Measurements from ENCODE around the gene EHD4.

The EHD4 gene

DNA sequence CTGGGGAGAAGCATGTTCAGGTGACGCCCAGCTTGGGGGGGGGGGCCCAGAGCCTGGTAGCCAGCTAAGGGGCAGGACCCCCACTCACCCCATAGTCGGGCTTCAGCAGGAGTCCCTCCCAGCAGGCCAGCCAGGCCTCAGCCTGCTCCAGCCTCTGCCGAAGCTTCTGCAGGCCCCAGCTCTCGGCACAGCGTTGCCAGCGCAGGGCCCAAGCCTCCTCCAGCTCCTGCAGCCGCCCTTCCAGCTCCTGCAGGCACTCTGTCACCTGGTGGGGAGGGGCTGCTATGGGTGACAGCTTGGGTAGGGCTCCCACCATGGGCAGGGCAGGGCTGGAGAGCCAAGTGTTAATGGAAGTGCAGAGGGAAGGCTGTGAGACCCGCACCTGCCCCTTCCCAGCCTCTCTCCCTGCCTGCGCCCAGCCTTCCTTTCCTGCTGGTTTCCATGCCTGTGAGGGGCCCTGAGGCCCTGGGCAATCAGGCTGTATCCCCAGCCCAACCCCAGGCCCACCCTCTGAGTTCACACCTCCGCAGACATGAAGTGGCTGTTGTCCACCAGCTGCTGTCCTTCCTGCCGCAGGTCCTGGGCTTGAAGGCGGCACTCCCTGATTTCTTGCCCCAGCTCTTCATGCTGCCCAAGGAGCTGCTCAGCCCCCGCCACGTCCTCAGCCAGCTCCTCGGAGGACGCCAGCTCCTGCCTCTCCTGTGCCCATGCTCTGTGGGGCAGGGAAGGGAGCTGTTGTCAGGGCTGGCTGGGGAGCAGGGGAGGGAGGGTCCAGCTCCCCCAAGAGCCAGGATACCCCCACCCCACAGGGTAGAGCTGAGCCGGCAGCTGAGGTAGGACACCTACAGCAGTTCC lies 119.4 kb downstream of the EHD4 start:
- peak overlapping the region; percentile 40 for H2AFZ ChIP-seq (ENCODE audit: low read length)
- H3K9ac ChIP-seq (ENCODE audit: low read depth, low read length, poor library complexity): peak overlapping the region; percentile 68
- no peak for DNase-seq (ENCODE audit: low spot score)
- peaks cover 5 to 9% of the 10 kb centered on the region in 2 donors for H3K36me3 ChIP-seq (replicated peaks in 1 of 2; ENCODE audit: control insufficient read depth in 2 of 2, insufficient read depth in 2 of 2, low read length in 2 of 2)
- H3K23ac ChIP-seq (ENCODE audit: low read depth, low read length, poor library complexity): peak overlapping the region; percentile 70
- no peak overlapping the region for H2BK12ac ChIP-seq (ENCODE audit: low read length)
- H3K18ac ChIP-seq (ENCODE audit: low read length): peak overlapping the region; percentile 78
- no peak overlapping the region for H3K4me2 ChIP-seq (ENCODE audit: insufficient read depth, low read length, poor library complexity, severe bottlenecking)
- H3K9me3 ChIP-seq (replicated peaks in 1 of 2; ENCODE audit: control insufficient read depth in 2 of 2, insufficient read depth in 1 of 2, low read depth in 1 of 2, low read length in 2 of 2): no peaks in the 10 kb centered on the region
- H2BK120ac ChIP-seq (ENCODE audit: low read depth, low read length): no peak overlapping the region
- H3K4me3 ChIP-seq (ENCODE audit: low read length in 2 of 2): no peak overlapping the region
- peak overlapping the region; percentile 62 for H2BK5ac ChIP-seq (ENCODE audit: low read length)
- peaks cover 2% of the 10 kb centered on the region for H3K79me1 ChIP-seq (ENCODE audit: low read depth, low read length)
- H2BK15ac ChIP-seq (ENCODE audit: low read length): peak overlapping the region; percentile 66
- peaks cover 5 to 11% of the 10 kb centered on the region in 2 donors for H3K4me1 ChIP-seq (ENCODE audit: control insufficient read depth in 2 of 2, insufficient read depth in 1 of 2, low read depth in 1 of 2, low read length in 2 of 2)
- WGBS, 2 donors (ENCODE audit: extremely low coverage in 2 of 2, insufficient read length in 2 of 2, insufficient replicate concordance in 1 of 2): no CpG with 5 or more reads among the region's 17 CpGs
- H4K91ac ChIP-seq (ENCODE audit: low read depth, low read length, poor library complexity): peak overlapping the region; percentile 83
- H4K8ac ChIP-seq (ENCODE audit: low read depth, low read length): peak overlapping the region; percentile 79
- peak overlapping the region; percentile 92 for H2AK5ac ChIP-seq (ENCODE audit: low read depth, low read length)
- H3K4ac ChIP-seq (ENCODE audit: low read length): peak overlapping the region; percentile 10
- peak overlapping the region; percentile 92 for H3K14ac ChIP-seq (ENCODE audit: low read length)
- H3K27me3 ChIP-seq (ENCODE audit: control insufficient read depth in 3 of 3, insufficient read depth in 3 of 3, low read depth in 1 of 3, low read length in 3 of 3): no peaks in the 10 kb centered on the region
- H3K27ac ChIP-seq (replicated peaks; ENCODE audit: low read length): no peak overlapping the region

DNA sequence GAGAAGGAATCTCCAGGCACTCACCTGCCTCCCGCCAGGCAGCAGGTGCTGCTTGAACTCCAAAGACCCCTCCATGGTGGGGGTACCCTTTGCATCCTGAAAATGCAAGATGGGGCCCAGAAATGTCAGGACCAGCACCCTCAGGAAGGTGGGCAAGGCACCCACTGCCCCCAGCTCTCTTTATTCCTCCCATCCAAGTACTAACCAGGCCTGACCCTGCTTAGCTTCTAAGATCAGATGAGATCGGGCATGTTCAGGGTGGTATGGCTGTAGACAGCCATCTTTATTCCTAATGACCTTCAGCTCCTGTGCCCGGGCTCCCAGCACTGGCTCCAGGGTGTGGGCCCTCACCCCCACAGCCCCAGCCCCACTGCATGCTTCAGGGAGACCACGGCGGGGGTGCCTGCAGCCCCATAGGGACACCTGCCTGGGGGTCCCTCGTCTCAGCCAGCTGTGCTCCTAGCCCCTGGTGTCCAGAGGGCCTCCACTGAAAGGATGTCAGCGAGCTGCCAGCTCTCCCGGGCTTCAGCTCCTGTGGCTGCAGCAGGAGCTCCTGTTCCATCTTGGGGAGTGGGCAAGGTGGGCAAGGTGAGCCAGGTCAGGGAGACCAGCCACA lies 120.5 kb downstream of the EHD4 start:
- no peak overlapping the region for H2BK12ac ChIP-seq (ENCODE audit: low read length)
- H3K36me3 ChIP-seq (replicated peaks in 1 of 2; ENCODE audit: control insufficient read depth in 2 of 2, insufficient read depth in 2 of 2, low read length in 2 of 2): peaks cover 14 to 20% of the 10 kb centered on the region in 2 donors
- no peaks in the 10 kb centered on the region for H3K27me3 ChIP-seq (ENCODE audit: control insufficient read depth in 3 of 3, insufficient read depth in 3 of 3, low read depth in 1 of 3, low read length in 3 of 3)
- no peaks in the 10 kb centered on the region for H3K9me3 ChIP-seq (replicated peaks in 1 of 2; ENCODE audit: control insufficient read depth in 2 of 2, insufficient read depth in 1 of 2, low read depth in 1 of 2, low read length in 2 of 2)
- H3K4me2 ChIP-seq (ENCODE audit: insufficient read depth, low read length, poor library complexity, severe bottlenecking): no peak overlapping the region
- no peak overlapping the region for H4K91ac ChIP-seq (ENCODE audit: low read depth, low read length, poor library complexity)
- H2AK5ac ChIP-seq (ENCODE audit: low read depth, low read length): peak overlapping the region; percentile 19
- H3K4me1 ChIP-seq (ENCODE audit: control insufficient read depth in 2 of 2, insufficient read depth in 1 of 2, low read depth in 1 of 2, low read length in 2 of 2): peaks cover 5 to 11% of the 10 kb centered on the region in 2 donors
- no peak overlapping the region for H3K4ac ChIP-seq (ENCODE audit: low read length)
- H3K14ac ChIP-seq (ENCODE audit: low read length): no peak overlapping the region
- peak overlapping the region; percentile 62 for H2BK5ac ChIP-seq (ENCODE audit: low read length)
- H2BK120ac ChIP-seq (ENCODE audit: low read depth, low read length): no peak overlapping the region
- peak overlapping the region; percentile 64 for H2BK15ac ChIP-seq (ENCODE audit: low read length)
- WGBS, 2 donors (ENCODE audit: extremely low coverage in 2 of 2, insufficient read length in 2 of 2, insufficient replicate concordance in 1 of 2): no CpG with 5 or more reads among the region's 8 CpGs
- no peak overlapping the region for H2AFZ ChIP-seq (ENCODE audit: low read length)
- no peak overlapping the region for H3K27ac ChIP-seq (replicated peaks; ENCODE audit: low read length)
- H3K23ac ChIP-seq (ENCODE audit: low read depth, low read length, poor library complexity): peak overlapping the region; percentile 90
- H3K18ac ChIP-seq (ENCODE audit: low read length): peak overlapping the region; percentile 78
- peaks cover 2% of the 10 kb centered on the region for H3K79me1 ChIP-seq (ENCODE audit: low read depth, low read length)
- H3K9ac ChIP-seq (ENCODE audit: low read depth, low read length, poor library complexity): peak overlapping the region; percentile 40
- H4K8ac ChIP-seq (ENCODE audit: low read depth, low read length): no peak overlapping the region
- H3K4me3 ChIP-seq (ENCODE audit: low read length in 2 of 2): no peak overlapping the region
- no peak for DNase-seq (ENCODE audit: low spot score)

DNA sequence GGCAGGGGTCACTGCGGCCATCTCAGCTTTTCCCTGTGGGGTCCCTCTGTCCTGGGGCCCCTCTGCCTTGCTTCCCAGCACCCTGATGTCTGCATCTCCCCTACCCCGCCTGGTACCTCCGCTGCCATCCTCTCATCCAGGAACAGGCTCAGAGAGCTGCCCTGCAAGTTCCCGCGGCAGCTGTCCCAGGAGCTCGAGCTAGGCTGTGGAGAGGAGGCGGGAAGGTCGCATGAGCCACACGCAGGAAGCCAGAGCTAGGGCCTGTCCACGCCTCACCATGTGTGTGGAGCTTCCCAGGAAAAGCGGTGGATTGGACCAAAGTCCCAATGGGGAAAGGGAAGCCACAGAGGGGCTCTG lies 121.2 kb downstream of the EHD4 start:
- DNase-seq (ENCODE audit: low spot score): no peak
- Histone ChIP-seq H3K23ac (ENCODE audit: low read depth, low read length, poor library complexity) (peak overlapping the region; percentile 82), H2BK120ac (ENCODE audit: low read depth, low read length) (no peak overlapping the region), H2BK5ac (ENCODE audit: low read length) (no peak overlapping the region), H3K14ac (ENCODE audit: low read length) (peak overlapping the region; percentile 66), H3K4me1 (ENCODE audit: control insufficient read depth in 2 of 2, insufficient read depth in 1 of 2, low read depth in 1 of 2, low read length in 2 of 2) (peaks cover 5 to 11% of the 10 kb centered on the region in 2 donors), H2BK15ac (ENCODE audit: low read length) (no peak overlapping the region), H4K91ac (ENCODE audit: low read depth, low read length, poor library complexity) (no peak overlapping the region), H2AK5ac (ENCODE audit: low read depth, low read length) (peak overlapping the region; percentile 58), H2BK12ac (ENCODE audit: low read length) (no peak overlapping the region), H3K27ac (replicated peaks; ENCODE audit: low read length) (no peak overlapping the region), H3K9ac (ENCODE audit: low read depth, low read length, poor library complexity) (no peak overlapping the region), H3K79me1 (ENCODE audit: low read depth, low read length) (peaks cover 2% of the 10 kb centered on the region), H3K36me3 (replicated peaks in 1 of 2; ENCODE audit: control insufficient read depth in 2 of 2, insufficient read depth in 2 of 2, low read length in 2 of 2) (peaks cover 19 to 27% of the 10 kb centered on the region in 2 donors), H3K9me3 (replicated peaks in 1 of 2; ENCODE audit: control insufficient read depth in 2 of 2, insufficient read depth in 1 of 2, low read depth in 1 of 2, low read length in 2 of 2) (no peaks in the 10 kb centered on the region), H3K4ac (ENCODE audit: low read length) (peak overlapping the region; percentile 43), H3K18ac (ENCODE audit: low read length) (peak overlapping the region; percentile 86), H3K27me3 (ENCODE audit: control insufficient read depth in 3 of 3, insufficient read depth in 3 of 3, low read depth in 1 of 3, low read length in 3 of 3) (no peaks in the 10 kb centered on the region), H2AFZ (ENCODE audit: low read length) (no peak overlapping the region), H3K4me2 (ENCODE audit: insufficient read depth, low read length, poor library complexity, severe bottlenecking) (no peak overlapping the region), H3K4me3 (ENCODE audit: low read length in 2 of 2) (no peak overlapping the region), H4K8ac (ENCODE audit: low read depth, low read length) (no peak overlapping the region)
- no CpG with 5 or more reads among the region's 11 CpGs for WGBS, 2 donors (ENCODE audit: extremely low coverage in 2 of 2, insufficient read length in 2 of 2, insufficient replicate concordance in 1 of 2)

DNA sequence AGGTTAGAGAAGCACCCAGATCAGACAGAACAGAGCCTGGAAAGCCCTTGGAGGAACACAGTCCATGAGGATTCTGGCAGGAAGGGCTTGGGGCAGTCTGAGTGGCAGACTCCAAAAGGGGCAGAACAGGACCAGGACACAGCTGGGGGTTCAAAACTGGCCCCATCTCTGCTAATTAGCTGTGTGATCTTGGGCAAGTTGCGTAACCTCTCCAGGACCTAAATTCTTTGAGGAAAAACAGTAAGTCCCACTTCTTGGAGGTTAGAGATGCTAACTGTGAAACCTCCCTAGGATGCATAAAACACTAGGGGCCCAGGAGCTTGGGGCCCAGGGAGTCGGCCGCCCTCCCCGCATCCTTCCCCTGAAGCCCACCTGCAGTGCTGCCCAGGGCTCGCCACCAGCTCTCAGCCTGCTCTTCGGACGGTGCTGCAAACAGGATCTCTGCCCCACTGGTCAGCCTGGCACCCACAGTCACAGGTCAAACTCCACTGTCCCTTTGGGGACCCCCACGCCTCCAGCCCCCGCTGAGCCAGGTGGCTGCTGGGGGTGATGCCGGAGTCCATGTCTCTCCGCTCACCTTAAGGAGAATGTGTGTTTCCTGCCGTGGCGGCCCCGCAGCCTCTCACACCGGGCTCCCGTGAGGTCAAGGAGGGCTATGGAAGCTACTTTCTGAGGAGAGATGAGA lies 121.7 kb downstream of the EHD4 start:
- H3K18ac ChIP-seq (ENCODE audit: low read length): peak overlapping the region; percentile 86
- no peak overlapping the region for H2BK120ac ChIP-seq (ENCODE audit: low read depth, low read length)
- H2BK12ac ChIP-seq (ENCODE audit: low read length): no peak overlapping the region
- DNase-seq (ENCODE audit: low spot score): no peak
- H3K4ac ChIP-seq (ENCODE audit: low read length): no peak overlapping the region
- peak overlapping the region; percentile 82 for H3K23ac ChIP-seq (ENCODE audit: low read depth, low read length, poor library complexity)
- peak overlapping the region; percentile 66 for H3K14ac ChIP-seq (ENCODE audit: low read length)
- H3K27me3 ChIP-seq (ENCODE audit: control insufficient read depth in 3 of 3, insufficient read depth in 3 of 3, low read depth in 1 of 3, low read length in 3 of 3): no peaks in the 10 kb centered on the region
- WGBS, 2 donors (ENCODE audit: extremely low coverage in 2 of 2, insufficient read length in 2 of 2, insufficient replicate concordance in 1 of 2): no CpG with 5 or more reads among the region's 16 CpGs
- no peak overlapping the region for H2AFZ ChIP-seq (ENCODE audit: low read length)
- H3K4me3 ChIP-seq (ENCODE audit: low read length in 2 of 2): no peak overlapping the region
- H2BK15ac ChIP-seq (ENCODE audit: low read length): no peak overlapping the region
- H3K36me3 ChIP-seq (replicated peaks in 1 of 2; ENCODE audit: control insufficient read depth in 2 of 2, insufficient read depth in 2 of 2, low read length in 2 of 2): peaks cover 19 to 32% of the 10 kb centered on the region in 2 donors
- no peak overlapping the region for H2AK5ac ChIP-seq (ENCODE audit: low read depth, low read length)
- H3K4me1 ChIP-seq (ENCODE audit: control insufficient read depth in 2 of 2, insufficient read depth in 1 of 2, low read depth in 1 of 2, low read length in 2 of 2): peaks cover 5 to 10% of the 10 kb centered on the region in 2 donors
- H3K9ac ChIP-seq (ENCODE audit: low read depth, low read length, poor library complexity): peak overlapping the region; percentile 15
- H3K4me2 ChIP-seq (ENCODE audit: insufficient read depth, low read length, poor library complexity, severe bottlenecking): no peak overlapping the region
- no peak overlapping the region for H3K27ac ChIP-seq (replicated peaks; ENCODE audit: low read length)
- peaks cover 2% of the 10 kb centered on the region for H3K79me1 ChIP-seq (ENCODE audit: low read depth, low read length)
- H3K9me3 ChIP-seq (replicated peaks in 1 of 2; ENCODE audit: control insufficient read depth in 2 of 2, insufficient read depth in 1 of 2, low read depth in 1 of 2, low read length in 2 of 2): no peaks in the 10 kb centered on the region
- H2BK5ac ChIP-seq (ENCODE audit: low read length): no peak overlapping the region
- no peak overlapping the region for H4K91ac ChIP-seq (ENCODE audit: low read depth, low read length, poor library complexity)
- no peak overlapping the region for H4K8ac ChIP-seq (ENCODE audit: low read depth, low read length)

Measured in neuronal stem cell (in vitro differentiated cells).